GM18498 (cell line): ENCODE data around the gene USP2.

Experiments used
- ATAC-seq: cut with Tn5 transposase; IDR thresholded peaks from one replicate; pipeline ENCODE4 v1.9.1; 2021; ENCODE audit warnings: mild to moderate bottlenecking, moderate library complexity; ENCODE audit not compliant: unreplicated experiment

USP2 gene

GRCh38 chr11:119332111-119332765 lies 49.3 kb downstream of the USP2 start:
- no peak for ATAC-seq

GRCh38 chr11:119330237-119330636 lies 51.3 kb downstream of the USP2 start:
- ATAC-seq = no peak

GRCh38 chr11:119329320-119329719 lies 52.2 kb downstream of the USP2 start:
- ATAC-seq = no peak

- ATAC-seq = no peak
Measured at GRCh38 chr11:119324189-119324588, 57.3 kb downstream of the USP2 start.

GRCh38 chr11:119323532-119324033 lies 57.9 kb downstream of the USP2 start:
- ATAC-seq = no peak

- ATAC-seq = no peak
Measured at GRCh38 chr11:119322921-119323531, 58.5 kb downstream of the USP2 start.

- no peak for ATAC-seq
Measured at GRCh38 chr11:119322360-119322739, 59.1 kb downstream of the USP2 start.

- ATAC-seq = peak; percentile 60
Measured at GRCh38 chr11:119320776-119321524, 60.5 kb downstream of the USP2 start.

- no peak for ATAC-seq
Measured at GRCh38 chr11:119320240-119320775, 61.2 kb downstream of the USP2 start.

- ATAC-seq = no peak
Measured at GRCh38 chr11:119319700-119320239, 61.7 kb downstream of the USP2 start.

GRCh38 chr11:119319136-119319699 lies 62.3 kb downstream of the USP2 start:
- no peak for ATAC-seq

- no peak for ATAC-seq
Measured at GRCh38 chr11:119318240-119319135, 63.0 kb downstream of the USP2 start.

- no peak for ATAC-seq
Measured at GRCh38 chr11:119317592-119318239, 63.8 kb downstream of the USP2 start.

GRCh38 chr11:119316729-119317591 lies 64.5 kb downstream of the USP2 start, which contains the start of gene MCAM:
Gene MCAM, minus strand, starts transcription at chr11:119317130. Its CDS starts 29 bp downstream, at chr11:119317101.
- no peak for ATAC-seq

GRCh38 chr11:119316016-119316728 lies 65.3 kb downstream of the USP2 start:
- no peak for ATAC-seq

- no peak for ATAC-seq
Measured at GRCh38 chr11:119315131-119316015, 66.1 kb downstream of the USP2 start.

- ATAC-seq = no peak
Measured at GRCh38 chr11:119314726-119315125, 66.8 kb downstream of the USP2 start.
